CD4-positive, alpha-beta T cell treated with Interleukin-17A for 1 hour (primary cell): ENCODE measurements around the gene PGAP3.

Source experiments
- DNase-seq: peaks from one replicate; pipeline ENCODE4 v3.0.0-alpha.2; 2020

Gene PGAP3

DNA sequence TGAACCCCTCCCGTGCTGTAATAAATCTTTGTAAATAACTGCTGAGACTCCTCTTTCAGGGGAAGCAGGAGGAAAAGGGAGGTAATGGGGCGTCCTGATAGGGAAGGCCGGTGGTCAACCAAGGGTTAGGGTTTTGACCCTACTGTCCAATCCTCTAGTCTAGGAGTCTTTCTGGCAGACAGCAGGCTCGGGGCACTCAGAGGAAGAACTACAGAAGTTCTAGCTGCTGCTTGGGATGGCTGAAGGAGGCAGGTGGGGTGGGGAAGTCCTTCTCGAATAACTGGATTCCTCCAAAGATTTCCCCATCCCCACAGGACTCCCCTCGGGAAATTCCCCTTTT lies 51.3 kb downstream of the PGAP3 start:
- no peak for DNase-seq

DNA sequence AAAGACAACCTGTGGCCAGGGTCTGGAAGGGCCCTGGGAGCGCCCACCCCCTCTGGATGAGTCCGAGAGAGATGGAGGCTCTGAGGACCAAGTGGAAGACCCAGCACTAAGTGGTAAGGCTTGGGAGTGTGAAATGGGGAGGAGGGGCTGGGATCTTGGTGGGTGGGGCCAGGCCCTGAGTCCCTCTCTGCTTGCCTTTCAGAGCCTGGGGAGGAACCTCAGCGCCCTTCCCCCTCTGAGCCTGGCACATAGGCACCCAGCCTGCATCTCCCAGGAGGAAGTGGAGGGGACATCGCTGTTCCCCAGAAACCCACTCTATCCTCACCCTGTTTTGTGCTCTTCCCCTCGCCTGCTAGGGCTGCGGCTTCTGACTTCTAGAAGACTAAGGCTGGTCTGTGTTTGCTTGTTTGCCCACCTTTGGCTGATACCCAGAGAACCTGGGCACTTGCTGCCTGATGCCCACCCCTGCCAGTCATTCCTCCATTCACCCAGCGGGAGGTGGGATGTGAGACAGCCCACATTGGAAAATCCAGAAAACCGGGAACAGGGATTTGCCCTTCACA lies 52.2 kb downstream of the PGAP3 start:
- no peak for DNase-seq

DNA sequence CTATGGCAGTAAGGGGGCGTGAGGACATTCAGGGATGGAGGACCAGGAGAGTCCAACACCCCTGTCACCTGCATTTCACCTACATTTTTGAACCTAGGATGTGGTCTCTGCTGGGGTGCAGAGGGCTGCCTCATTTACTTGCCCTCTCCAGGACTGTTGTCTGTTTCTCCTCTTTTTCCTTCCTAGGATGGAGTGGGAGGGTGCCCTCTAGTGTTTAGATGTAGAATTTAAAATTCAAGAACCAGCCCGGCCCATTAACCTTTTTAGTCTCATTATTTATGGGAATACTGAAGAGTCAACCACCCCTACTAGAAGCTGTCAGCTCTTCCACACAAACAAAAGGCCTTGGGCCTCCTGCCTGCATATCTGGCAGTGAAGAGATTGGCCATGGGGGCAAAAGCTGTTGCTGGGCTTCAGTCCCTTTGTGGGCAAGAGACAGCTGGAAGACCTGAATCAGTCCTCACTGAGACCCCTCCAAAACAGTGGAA lies 53.4 kb downstream of the PGAP3 start:
- DNase-seq, result peak; percentile 57

DNA sequence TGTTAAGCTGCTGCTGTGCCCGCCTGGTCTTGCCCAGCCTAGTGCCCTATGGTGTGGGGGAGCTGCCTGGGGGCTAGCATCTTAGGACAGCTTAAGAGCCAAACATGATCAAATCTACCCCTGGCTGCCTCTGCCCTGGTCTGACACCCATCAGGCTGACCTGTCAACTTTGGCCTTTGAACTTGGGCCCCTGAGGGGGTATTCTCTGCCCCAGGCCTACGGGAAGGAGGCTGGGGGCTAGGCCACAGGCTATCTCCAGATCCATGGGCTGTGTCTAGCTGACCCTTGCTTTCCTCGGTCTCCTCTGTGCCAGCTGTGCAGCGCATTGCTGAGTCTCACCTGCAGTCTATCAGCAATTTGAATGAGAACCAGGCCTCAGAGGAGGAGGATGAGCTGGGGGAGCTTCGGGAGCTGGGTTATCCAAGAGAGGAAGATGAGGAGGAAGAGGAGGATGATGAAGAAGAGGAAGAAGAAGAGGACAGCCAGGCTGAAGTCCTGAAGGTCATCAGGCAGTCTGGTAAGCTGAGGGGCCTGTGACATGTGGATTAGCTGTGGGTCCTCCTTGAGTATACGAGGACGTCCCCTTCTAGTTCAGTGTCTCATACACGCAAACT lies 54.2 kb downstream of the PGAP3 start:
- no peak for DNase-seq

DNA sequence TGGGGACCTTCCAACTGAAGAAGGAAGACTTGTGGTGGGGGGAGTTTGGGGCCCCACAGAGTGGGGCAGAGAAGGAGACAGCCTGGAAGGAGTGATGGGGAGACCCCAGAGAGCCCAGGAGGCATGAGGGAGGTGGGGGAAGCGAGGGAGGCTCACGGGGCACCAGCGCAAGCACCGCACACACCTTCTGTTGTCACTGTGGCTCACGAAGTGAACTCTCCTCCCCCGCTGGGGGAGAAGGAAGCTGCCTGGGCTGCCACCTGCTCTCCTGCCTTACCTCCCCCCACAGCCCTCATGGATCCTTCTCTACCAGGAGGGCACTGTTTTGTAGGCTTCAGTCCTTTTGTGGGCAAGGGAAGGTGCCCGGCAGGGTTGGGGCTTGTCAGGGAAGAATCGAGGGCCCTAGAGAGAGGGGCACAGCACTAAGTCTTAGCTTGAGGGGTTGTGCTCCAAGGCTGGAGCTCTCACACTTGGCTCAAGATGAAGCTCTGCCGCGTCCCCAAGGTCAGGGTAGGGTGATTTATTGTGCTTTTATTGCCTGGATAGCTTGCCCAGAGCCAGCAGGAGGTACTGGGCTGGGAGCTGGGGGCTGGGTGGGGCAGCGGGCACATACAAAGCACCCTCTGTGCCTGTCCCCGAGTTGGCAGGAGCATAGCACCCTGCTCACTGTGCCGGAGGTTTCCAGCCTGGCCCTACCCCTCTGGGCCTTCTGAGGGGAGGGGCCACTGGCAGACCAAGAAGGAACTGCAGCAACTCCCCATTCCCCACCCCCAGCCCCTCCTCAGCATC lies 55.5 kb downstream of the PGAP3 start:
- no peak for DNase-seq

DNA sequence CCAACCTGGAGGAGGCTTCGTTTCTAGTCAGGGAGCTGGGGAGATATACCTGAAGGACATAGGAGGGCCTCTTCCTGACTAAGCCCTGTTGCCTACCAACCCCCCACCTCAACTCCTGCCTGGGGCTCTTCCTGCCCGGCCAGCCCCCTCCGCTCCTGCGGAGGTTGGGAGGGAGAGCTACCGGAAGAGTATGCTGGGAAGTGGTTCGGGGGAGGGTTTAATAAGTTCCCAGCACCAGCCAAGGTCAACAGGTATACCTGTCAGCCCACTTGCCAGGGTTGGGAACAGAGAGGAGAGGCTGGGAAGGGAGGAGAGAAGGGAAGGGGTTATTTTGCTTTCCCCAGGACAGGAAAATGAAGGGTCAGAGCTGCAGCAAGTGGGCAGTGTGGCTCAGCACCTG lies 56.5 kb downstream of the PGAP3 start:
- DNase-seq, result no peak

DNA sequence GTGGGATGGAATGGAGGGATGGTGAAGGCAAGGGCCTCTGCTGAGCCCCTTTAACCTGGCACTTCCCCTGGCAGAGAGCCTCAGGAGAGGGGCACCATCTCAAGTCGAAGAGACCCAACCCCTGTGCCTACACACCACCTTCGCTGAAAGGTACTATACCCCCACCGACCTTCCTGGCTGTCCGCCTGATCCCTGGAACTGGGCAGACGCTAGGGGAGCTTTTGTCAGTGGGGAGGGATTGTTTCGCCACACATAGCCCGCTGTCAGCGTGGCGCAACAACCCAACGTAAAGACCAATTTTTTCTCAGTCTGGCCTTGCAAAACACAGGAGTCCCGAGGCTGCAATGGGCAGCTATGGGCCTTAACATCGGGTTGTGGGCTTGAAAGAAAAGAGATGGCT lies 58.0 kb downstream of the PGAP3 start:
- DNase-seq, result no peak

DNA sequence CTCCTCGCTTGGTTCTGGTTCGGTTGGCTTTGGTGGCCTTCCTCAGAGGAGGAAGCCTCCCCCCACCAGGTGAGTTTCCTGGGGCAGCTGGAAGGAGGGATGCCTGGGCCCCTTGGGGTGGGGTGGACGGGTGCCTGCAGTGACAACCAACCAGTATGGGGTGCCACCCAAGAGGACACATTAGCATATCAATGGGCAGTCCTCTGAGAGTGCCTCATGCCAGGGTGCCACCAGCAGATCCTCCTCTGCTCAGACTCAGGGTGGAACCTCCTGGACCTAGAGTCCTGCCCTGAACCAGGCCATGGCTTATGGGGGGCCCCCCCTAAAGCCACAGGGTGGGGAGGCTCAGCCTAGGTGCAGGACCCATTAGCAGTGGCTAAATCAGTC lies 58.4 kb downstream of the PGAP3 start:
- DNase-seq, result no peak

DNA sequence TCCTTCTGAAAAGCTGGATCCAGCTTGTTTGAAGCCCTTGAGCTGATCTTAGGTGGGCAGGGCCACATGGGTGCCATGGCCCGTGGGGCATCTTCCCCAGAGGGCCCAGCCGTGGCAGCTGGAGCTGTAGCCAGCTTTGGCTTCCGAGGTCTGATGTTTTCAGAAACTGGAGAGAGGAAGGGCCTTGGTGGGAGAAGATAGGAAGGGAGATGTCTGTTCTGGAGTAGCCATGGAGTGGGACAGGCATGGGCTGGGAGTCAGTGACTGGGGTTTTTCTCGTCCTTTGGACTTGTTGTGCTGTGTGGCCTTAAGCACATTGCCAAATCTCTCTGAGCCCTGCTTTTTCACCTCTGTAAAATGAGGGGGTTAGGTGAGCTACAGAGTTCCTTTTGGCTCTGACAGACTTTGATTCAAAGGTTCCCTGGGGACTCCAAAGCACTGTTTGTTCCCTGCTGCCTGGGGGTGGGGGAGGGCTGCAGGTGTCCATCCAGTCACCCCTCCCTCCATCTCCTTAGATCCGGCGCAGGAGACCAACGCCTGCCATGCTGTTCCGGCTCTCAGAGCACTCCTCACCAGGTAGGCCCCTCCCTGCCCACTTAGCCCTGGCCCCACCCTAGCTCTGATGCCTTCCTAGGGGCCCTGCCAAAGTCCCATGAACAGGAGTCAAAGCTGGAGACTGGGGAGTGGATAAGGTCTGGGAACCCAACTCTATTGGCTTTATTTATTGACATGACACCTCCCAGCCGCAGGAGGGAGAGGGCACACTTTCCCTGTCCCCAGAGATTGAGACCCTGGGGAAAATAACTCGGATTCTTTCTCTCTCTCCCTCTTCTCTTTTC lies 59.0 kb downstream of the PGAP3 start:
- no peak for DNase-seq

DNA sequence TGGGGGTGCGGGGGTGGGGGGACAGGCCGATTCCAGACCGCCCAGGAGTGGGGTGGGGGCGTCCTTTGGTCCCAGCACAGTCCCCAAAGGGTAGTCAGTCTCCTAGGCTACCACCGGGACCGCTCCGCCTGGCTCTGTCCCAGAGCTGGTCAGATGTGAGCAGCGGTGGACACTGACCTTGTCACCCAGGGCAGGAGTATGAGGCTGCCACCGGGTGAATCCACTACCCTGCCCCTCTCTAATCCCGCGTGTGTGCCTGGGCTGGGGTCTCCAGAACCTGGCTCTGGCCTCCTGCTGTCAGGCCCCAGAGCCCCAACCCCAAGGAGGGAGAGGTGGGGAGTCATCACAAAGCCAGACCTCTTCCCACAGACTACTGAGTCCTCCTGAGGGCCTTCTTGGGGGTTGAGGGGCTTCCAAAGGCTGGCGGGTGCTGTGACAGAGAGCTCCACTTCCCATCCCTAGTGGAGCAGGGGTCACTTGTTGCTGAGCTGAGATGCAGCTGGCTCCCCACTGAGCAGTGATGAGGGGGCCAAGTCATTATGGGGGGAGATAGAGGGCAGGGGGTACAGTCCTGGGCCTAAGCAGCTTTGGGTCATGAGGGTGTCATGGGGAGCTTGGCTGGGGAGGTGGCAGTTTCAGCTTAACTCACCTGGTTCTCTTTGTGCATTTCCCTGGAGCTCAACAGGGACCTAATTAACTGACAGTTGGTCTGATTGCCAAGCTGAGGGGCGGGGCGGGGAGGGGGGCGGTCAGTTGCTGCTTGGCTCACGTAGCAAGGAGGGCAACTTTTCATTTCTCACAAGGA lies 59.9 kb downstream of the PGAP3 start:
- no peak for DNase-seq

DNA sequence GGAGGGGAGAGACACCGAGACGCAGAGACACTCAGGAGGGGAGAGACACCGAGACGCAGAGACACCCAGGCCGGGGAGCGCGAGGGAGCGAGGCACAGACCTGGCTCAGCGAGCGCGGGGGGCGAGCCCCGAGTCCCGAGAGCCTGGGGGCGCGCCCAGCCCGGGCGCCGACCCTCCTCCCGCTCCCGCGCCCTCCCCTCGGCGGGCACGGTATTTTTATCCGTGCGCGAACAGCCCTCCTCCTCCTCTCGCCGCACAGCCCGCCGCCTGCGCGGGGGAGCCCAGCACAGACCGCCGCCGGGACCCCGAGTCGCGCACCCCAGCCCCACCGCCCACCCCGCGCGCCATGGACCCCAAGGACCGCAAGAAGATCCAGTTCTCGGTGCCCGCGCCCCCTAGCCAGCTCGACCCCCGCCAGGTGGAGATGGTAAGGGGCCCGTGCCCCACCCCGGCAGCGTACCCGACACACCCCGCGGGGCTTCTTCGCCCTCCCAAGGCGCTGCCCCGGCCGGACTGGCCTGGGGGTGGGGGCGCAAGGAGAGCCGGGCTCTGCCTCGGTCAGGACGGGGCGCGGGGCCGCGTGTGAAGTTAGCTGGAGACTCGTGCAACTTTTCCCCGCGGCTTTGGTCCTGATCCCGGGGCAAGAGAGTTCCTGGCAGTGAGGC lies 60.7 kb downstream of the PGAP3 start:
- no peak for DNase-seq

DNA sequence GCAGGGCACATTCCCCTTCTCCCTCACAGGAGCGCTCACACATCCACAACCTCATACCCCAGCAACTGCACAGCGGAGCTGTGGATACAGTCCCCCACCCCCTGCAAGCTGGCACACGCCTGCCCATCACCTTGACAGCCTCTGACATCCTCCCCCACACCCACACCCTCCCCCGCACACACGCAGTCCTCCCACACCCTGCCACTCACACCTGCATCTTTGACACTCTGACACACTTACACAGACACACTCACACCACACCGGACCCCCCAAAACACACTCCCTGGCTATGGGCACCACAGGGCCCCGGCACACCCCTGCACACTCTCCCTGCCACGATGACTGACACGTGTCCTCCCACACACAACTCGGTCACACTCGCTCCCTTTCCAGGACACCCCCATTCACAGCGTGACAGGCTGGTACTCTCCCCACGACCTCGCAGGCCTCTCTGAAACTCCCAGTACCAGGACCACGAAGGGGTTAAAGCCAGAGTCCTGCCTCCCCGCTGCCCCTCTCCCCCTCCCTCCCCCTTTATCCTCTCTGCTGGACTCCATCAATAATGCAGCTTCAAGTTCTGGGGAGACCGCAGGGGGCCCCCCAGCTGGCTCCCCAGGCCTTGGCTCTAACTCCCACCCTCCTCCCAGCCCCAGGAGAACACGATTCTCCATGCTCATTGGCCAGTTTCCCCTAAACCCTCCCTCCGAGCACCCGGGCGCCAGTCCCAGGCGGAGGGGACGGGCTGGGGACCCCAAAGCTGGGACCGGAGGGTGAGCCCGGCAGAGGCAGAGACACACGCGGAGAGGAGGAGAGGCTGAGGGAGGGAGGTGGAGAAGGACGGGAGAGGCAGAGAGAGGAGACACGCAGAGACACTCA lies 61.4 kb downstream of the PGAP3 start, which contains the start of gene PPP1R1B:
PPP1R1B (plus strand) TSS at position 782 of the 876 bp plus-strand sequence. CDS start 441 bp downstream, outside the sequence.
- no peak for DNase-seq

DNA sequence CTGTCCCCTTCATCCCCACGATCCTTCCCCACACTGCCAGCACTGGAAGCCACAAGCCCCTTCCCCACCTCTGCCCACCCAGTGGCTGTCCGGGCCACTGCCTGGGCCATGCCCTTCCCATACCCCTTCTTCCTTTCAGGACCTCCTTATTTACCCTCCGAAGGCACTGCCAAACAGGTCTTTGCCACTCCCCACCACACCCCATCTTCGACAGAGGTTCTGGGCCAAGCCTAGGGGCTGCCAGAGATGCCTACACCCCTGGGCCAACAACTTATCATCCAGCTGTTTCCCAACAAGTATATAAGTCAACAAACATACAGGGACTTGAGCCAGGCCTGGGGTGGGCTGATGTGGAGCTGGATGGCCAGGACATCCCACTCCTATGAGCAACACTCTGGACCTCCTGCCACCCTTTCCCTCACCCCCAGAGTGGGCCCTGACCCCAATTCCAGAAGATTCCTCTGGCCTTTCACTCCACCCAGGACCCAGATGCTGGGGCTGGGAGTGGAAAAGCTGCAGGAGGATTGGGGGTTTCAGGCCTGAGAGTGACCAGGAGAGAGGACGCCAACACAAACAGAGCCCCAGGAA lies 62.6 kb downstream of the PGAP3 start:
- DNase-seq, result no peak

DNA sequence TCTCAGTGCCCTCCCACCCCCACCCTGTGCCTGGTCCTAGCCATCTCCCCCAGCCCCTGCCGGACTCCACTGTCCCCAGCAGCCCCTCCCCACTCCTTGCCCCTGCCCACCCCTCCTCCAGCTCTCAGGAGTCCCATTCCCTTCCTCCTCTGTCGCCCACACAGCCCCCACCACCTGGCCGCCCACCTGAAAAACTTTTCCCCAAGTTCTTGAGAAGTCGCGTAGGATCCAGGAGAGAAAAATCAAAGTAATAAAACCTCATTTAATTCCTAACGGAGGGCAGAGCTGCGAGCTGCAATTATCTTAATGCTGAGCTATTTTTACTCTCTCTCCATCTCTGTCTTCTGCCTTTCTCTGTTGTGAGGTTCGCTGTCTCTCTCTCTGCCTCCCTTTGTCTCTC lies 63.5 kb downstream of the PGAP3 start:
- no peak for DNase-seq

DNA sequence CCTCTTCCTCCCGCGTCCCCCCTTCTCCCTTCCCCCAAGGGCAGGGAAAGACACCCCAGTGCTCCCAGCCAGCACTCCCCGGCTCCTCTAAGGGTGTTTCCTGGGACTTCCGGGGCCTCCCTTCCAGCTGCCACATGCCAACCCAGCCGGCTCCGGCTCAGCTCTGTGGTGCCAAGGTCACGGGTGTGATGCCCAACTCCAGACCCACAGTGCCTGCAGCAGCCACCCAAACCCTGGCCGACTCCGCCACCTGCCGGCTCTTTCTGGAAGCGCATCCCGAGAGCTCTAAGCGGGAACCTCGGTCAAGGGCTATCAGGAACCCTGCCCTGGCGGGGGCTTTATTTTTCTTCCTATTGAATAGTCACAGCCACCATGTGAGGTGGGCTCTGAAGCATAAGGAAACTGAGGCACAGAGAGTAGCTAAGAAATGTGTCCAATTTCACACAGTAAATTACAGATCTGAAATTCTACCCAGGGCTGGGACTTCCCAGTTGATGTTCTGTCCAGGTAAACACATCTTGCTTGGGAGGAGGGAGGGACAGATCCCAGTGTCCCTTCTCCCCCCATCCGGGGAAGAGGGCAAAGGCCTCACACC lies 64.4 kb downstream of the PGAP3 start:
- peak; percentile 89 for DNase-seq

DNA sequence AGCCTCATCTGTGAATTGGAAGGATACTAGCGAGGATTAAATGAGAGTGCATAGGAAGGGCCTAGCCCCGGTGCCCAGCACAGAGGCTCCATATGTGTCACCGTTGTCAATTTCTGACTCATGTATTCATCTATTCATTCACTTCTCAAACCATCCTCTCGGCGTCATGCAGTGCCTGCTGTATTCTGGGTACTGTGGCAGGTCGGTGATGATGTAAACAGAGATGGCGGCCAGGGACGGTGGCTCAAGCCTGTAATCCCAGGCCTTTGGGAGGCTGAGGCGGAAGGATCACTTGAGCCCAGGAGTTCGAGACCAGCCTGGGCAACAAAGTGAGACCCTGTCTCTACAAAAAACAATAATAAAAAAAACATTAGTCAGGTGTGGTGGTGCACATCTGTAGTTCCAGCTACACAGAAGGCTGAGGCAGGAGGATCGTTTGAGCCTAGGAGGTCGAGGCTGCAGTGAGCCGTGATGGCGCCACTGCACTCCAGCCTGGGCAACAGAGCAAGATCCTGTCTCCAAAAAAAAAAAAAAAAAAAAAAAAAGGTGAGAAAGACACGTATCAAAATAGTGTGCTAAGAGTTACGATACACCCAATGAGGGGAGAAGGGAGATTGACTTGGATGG lies 65.4 kb downstream of the PGAP3 start:
- DNase-seq, result peak; percentile 57

DNA sequence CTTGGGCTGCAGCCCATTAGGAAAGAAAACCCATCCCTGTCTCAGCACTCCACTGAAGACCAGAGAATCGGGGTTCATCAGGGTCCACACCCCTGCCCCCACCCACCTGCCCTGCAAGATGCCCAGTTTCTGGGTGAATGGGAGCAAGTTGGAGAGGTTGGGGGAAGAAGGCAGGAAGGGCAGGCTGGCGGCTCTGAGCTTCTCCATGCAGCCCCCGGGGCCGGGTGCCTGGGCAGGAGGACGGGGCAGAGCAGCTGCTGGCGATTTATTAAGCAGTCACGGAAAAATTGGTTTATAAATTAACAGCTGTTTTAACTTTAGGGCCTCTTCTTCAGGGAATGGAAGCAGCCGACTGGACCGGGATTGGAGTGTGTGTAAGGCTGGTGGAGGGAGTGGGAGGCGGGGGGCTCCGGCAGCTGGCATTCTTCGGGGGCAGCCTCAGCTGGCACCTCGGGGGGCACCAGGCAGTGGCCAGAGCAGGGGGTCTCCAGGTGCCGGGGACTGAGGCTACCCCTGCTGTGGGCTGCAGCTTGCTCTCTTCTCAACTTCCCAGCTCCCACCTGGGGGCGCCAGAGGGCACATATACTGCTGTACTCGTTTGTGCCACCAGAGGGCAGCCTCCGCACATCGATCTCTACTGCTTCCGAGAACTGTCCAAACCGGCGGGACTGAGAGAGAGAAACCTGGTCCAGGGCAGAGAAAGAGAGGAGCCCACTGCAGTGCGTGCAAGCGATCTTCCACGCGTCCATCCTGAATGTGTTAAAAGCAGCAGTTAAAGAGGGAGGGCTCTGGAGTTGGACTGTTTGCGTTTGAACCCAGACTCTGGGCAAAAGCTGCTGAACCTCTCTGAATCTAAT lies 66.1 kb downstream of the PGAP3 start:
- DNase-seq, result peak; percentile 92
